Brain microvascular endothelial cell (primary cell): Measurements from ENCODE around the gene MTUS2.

Experiments
- DNase-seq: peaks from one replicate; pipeline ENCODE4 v3.0.0-alpha.2; 2020
- H3K27ac ChIP-seq: fragments of 250-450 bp; sonication (Bioruptor Pico); 2 replicates; pipeline ENCODE4 v1.5.1; 2020; ENCODE audit warnings: mild to moderate bottlenecking, moderate library complexity
- H3K27me3 ChIP-seq: fragments of 250-450 bp; sonication (Bioruptor Pico); replicated peaks from 2 replicates; pipeline ENCODE4 v1.5.1; 2020; ENCODE audit warnings: mild to moderate bottlenecking
- H3K36me3 ChIP-seq: fragments of 250-450 bp; sonication (Bioruptor Pico); replicated peaks from 2 replicates; pipeline ENCODE4 v1.5.1; 2020; ENCODE audit warnings: mild to moderate bottlenecking
- H3K4me3 ChIP-seq: 2 replicates; pipeline ENCODE4 v1.5.1; 2011; ENCODE audit warnings: low read depth, mild to moderate bottlenecking, control low read depth, low read length, moderate library complexity
- in situ Hi-C: cut with HindIII; loops from 2 replicates; pipeline ENCODE4 v1.10.0; 2017; ENCODE audit warnings: low sequenced_read_pairs, low pct_ligation_motif_present
- TF ChIP-seq, protein P1 (sequence below): IDR thresholded peaks from 2 replicates; pipeline ENCODE4 v1.5.1; 2011; ENCODE audit warnings: low read depth, mild to moderate bottlenecking, moderate library complexity, low read length, control low read depth, inconsistent platforms; ENCODE audit errors: missing control alignments

Gene MTUS2

DNA sequence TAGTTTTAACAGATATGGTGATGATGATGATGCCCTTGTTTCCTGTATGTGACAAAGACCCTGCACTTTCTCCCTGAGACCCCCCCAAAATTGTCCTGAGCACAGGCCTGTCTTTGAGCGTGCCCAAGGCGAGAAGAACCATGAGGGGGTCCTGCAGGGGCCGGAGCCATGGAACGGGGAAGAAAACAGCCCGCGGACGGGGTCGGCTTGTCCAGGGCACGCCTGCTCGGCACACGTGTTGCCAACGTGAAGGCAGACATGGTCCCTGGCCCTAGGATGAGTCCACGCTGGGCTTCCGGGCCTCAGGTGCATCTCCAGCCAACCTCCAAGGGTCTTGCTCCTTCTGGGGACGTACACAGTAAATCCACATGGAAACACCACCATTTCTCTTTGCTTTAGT, 684.6 kb downstream of the MTUS2 start:
- no peak for DNase-seq
- H3K36me3 ChIP-seq: no peaks in the 10 kb centered on the region
- TF ChIP-seq, protein P1, sequence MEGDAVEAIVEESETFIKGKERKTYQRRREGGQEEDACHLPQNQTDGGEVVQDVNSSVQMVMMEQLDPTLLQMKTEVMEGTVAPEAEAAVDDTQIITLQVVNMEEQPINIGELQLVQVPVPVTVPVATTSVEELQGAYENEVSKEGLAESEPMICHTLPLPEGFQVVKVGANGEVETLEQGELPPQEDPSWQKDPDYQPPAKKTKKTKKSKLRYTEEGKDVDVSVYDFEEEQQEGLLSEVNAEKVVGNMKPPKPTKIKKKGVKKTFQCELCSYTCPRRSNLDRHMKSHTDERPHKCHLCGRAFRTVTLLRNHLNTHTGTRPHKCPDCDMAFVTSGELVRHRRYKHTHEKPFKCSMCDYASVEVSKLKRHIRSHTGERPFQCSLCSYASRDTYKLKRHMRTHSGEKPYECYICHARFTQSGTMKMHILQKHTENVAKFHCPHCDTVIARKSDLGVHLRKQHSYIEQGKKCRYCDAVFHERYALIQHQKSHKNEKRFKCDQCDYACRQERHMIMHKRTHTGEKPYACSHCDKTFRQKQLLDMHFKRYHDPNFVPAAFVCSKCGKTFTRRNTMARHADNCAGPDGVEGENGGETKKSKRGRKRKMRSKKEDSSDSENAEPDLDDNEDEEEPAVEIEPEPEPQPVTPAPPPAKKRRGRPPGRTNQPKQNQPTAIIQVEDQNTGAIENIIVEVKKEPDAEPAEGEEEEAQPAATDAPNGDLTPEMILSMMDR: no peak
- no peaks in the 10 kb centered on the region for H3K27me3 ChIP-seq
- in situ Hi-C loops: no loop called here
- H3K4me3 ChIP-seq: no peak overlapping the region
- no peak overlapping the region for H3K27ac ChIP-seq

GRCh38 chr13:29505511-29505910, 685.4 kb downstream of the MTUS2 start:
- in situ Hi-C loops: no loop called here
- Histone ChIP-seq H3K36me3 (peaks cover 3% of the 10 kb centered on the region), H3K4me3 (no peak overlapping the region), H3K27me3 (no peaks in the 10 kb centered on the region), H3K27ac (no peak overlapping the region)
- no peak for DNase-seq
- TF ChIP-seq, protein P1: no peak

DNA sequence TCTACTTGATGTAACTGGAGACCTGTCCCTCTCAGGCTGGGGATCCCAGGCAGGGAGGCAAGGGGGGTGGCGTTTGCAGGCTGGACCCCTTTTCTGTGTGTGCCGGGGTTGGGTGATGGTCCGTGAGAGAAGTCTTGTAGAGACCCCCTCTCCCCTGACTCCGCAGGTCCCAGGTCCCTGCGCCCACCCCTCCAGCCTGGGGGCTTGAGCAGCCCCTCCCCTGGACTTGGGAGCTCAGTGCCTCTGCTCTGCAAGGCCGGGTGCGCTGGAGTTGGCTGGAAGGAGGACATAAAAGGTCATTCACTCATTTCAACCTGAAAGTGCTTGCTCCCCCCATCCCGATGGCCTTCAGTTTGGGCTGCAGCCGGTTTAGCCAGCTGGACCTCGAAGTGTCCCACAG, 685.8 kb downstream of the MTUS2 start:
- no peaks in the 10 kb centered on the region for H3K27me3 ChIP-seq
- in situ Hi-C loops: no loop called here
- no peak overlapping the region for H3K4me3 ChIP-seq
- TF ChIP-seq, protein P1: no peak
- no peak for DNase-seq
- no peak overlapping the region for H3K27ac ChIP-seq
- peaks cover 8% of the 10 kb centered on the region for H3K36me3 ChIP-seq

- H3K27ac ChIP-seq: no peak overlapping the region
- H3K27me3 ChIP-seq: no peaks in the 10 kb centered on the region
- H3K36me3 ChIP-seq: peaks cover 15% of the 10 kb centered on the region
- no peak overlapping the region for H3K4me3 ChIP-seq
- in situ Hi-C loops: no loop called here
- DNase-seq: no peak
- TF ChIP-seq, protein P1: no peak
These were observed 687.2 kb downstream of the MTUS2 start for GRCh38 chr13:29507356-29507755.

- no peak overlapping the region for H3K4me3 ChIP-seq
- H3K36me3 ChIP-seq: peaks cover 24% of the 10 kb centered on the region
- H3K27ac ChIP-seq: peak overlapping the region; percentile 86
- H3K27me3 ChIP-seq: no peaks in the 10 kb centered on the region
- TF ChIP-seq, protein P1: peak; percentile 99
- in situ Hi-C loops: no loop called here
- peak; percentile 83 for DNase-seq
These were observed 688.2 kb downstream of the MTUS2 start for GRCh38 chr13:29508130-29508875.

GRCh38 chr13:29508876-29509252, 688.7 kb downstream of the MTUS2 start:
- Histone ChIP-seq H3K4me3 (no peak overlapping the region), H3K36me3 (peaks cover 29% of the 10 kb centered on the region), H3K27ac (peak overlapping the region; percentile 86), H3K27me3 (no peaks in the 10 kb centered on the region)
- no peak for DNase-seq
- TF ChIP-seq, protein P1: no peak
- in situ Hi-C loops: no loop called here
